Brain pericyte (primary cell): ENCODE measurements around the gene IL16.
"Not testable (repeated sequence)": the region's sequence is repeated elsewhere in the genome, so short reads cannot be mapped to it uniquely, and the experiment has no call there.

Experiments used
- DNase-seq: peaks from one replicate; pipeline ENCODE4 v3.0.0-alpha.2; 2012; ENCODE audit warnings: low read depth, low spot score

The IL16 gene

DNA sequence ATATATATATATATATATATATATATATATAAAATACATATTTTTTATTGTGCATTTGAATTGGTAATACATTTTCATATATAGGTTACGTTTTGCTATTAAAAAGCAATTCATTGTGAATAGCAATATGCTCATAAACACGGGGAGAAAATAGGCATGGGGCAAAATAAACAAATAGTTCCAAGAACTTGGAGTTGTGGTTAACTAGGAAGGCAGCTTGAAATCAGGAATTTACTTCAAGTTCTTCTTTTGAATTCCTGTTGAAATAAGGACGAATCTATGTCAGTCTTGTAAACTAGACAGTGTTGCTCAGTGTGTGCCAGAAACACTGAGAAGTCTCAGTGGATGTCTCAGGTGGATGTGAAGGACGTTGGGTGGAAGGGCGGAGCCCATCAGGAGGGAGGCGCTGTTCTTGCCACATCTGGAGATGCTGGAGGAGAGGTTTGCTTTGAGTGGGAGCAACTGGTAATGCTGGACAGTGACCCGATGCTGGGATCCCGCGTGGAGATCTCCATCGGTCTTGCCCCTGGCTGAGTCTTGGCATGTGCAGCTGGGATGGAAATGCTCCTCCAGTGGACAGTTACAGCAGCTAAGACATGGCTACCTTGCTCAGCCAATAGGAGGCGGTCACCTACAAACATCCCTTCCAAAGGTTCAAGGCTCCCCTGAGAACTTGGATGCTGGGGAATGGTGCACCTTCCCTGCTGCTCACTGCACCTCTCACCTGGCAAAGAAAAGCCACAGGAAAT lies 2.5 kb downstream of the IL16 start:
- DNase-seq = no peak

DNA sequence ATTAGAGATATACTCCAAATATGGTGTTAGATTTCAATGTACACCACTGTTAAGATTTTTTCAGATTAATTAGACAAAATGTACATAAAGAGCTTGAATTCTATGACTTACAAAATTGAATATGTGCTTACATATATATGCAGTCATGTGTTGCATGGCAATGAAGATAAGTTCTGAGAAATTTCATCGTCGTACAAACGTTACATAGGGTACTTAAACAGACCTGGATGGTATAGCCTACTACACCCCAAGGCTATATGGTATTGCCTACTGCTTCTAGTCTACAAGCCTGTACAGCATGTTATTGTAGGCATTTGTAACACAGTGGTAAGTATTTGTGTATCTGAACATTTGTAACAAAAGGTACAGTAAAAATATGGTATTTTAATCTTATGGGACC lies 9.3 kb downstream of the IL16 start:
- DNase-seq = no peak

DNA sequence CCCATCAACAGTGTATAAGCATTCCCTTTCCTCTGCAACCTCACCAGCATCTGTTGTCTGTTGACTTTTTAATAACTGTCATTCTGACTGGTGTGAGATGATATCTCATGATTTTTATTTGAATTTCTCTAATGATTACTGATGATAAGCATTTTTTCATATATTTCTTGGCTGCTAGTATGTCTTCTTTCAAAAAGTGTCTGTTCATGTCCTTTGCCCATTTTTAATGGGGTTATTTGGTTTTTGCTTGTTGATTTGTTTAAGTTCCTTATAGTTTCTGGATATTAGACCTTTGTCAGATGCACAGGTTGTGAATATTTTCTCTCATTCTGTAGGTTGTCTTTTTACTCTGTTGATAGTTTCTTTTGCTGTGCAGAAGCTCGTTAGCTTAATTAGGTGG lies 11.3 kb downstream of the IL16 start:
- not testable (repeated sequence) for DNase-seq

DNA sequence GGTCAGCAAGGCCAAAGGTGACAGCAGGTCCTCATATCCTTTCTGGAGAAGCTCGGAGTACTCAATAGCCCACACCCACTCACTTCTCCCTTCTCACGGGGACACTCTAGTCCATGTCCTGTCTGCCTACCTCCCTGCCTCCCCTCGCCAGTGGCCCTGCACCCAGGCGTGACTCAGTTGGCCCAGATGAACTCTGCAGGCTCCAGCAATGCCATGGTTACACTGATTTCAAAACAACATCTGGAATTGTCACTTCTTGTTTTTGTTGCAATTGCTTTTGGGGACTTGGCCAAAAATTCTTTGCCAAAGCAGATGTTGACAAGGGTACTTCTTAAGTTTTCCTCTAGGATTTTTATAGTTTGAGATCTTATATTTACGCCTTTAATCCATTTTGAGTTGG lies 13.0 kb downstream of the IL16 start:
- no peak for DNase-seq

DNA sequence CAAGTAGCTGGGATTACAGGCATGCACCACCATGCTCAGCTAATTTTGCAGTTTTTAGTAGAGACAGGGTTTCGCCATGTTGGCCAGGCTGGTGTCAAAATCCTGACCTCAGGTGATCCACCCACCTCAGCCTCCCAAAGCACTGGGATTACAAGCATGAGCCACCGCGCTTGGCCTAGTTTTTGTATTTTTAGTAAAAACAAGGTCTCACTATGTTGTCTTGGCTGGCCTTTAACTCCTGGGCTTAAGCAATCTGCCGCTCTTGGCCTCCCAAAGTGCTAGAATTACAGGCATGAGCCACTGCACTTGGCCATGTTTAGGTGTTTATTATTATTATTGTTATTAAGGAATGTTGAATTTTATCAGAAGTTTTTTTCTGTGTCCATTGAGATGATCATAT lies 14.7 kb downstream of the IL16 start:
- no peak for DNase-seq

DNA sequence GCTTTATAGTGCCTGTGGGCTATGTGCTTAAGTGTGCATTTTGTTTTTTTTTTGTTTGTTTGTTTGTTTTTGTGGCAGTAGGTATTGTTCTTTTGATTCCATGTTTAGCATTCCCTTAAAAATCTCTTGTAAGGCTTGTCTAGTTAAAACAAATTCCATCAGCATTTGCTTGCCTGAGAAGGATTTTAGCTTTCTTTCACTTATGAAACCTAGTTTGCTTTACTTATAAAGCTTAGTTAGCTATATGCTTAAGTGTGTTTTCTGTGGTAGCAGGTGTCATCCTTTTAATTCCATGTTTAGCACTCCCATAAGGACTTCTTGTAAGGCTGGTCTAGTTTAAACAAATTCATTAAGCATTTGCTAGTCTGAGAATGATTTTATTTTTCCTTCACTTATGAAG lies 17.3 kb downstream of the IL16 start:
- DNase-seq = no peak

DNA sequence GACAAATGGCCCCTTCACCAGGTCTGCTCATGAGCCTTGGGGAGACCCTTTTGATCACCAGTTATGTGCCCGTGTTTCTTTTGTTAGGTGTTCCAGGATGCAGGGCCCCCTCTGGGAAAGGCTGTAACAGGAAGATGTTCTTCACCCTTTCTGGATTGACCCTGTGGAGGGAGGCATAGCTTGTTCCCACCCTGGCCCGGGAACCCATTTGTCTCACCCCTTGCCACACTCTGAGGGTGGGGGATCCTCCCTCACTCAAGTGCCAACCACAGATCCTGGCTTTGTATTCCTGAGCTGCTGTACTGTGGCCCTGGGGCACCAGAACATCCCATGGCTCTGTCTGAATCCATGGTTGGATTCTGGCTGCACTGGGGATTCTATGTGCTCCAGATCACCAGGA lies 18.9 kb downstream of the IL16 start:
- DNase-seq = no peak

DNA sequence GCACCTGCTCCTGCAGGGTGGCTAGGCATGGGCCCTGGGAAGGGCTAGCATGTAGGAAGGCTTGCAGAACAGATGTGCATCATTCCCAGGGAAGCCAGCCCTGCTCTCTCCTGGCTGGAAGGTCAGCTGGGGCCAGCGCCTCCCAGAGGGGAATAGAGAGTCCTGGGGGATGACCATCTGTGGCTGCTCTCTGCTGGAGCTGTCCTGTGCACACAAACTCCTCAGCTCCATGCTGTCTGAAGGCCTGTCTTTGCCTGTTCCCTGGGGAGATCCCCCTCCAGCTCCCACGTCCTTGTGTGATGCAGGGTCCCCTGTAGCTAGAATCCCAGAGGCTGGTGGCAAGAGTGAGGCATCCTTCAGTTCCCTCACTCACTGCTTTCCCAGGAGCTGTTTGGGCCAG lies 19.3 kb downstream of the IL16 start:
- no peak for DNase-seq

DNA sequence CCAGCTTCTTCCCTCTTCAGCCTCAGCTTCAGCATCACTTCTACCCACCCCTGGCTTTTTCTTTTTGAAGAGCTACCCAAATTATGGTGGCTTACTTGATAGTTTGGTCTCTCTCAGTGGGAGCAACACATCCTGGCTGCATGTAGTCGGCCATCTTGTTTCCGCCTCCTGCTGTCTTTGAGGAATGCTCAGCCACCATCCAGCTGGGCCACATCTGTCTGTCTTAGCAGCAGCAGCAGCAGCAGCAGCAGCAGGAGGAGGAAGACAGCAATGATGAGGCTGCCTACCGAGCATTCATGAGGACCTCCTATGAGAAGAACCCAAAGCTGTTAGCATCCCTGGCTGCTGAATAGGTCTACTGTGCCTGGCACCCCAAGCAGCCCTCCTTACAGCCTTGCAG lies 19.7 kb downstream of the IL16 start:
- no peak for DNase-seq

DNA sequence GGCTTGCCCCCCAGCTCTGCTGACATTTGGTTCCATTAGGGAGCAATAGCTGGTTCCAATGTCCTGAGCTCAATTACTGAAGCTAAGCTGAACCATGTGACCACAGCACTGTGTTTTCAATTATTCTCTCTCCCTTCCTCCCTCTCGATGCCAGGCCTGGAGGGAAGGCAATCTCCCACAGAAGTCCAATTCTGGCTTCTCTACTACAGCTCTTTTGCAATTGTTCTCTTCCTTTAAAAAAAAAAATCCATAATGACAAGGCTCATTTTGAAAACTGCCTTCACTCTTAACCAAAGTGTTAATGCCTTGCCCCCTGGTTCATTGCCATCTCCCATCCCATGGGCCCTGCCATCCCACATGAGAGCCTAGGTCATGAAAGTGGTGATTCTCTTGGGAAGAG lies 24.8 kb downstream of the IL16 start:
- no peak for DNase-seq

DNA sequence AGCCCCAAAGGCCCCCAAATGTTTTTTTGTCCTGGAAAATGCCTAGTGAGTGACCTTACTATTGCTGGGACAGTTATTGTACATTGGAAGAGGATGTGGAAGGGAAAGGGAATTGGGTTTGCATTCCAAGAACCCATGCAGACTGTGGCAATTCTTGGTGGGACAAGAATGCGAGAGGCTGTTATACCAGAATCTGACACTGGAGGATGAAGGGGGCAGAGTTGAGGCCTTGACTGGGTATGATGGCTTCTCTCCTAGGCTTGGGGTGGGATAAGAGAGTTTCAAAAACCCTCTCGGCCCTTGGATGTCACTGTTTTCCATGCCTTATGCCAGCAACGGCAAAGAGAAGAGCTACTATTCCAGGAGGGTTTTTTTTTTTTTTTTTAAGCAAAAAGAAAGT lies 25.3 kb downstream of the IL16 start:
- DNase-seq = no peak

DNA sequence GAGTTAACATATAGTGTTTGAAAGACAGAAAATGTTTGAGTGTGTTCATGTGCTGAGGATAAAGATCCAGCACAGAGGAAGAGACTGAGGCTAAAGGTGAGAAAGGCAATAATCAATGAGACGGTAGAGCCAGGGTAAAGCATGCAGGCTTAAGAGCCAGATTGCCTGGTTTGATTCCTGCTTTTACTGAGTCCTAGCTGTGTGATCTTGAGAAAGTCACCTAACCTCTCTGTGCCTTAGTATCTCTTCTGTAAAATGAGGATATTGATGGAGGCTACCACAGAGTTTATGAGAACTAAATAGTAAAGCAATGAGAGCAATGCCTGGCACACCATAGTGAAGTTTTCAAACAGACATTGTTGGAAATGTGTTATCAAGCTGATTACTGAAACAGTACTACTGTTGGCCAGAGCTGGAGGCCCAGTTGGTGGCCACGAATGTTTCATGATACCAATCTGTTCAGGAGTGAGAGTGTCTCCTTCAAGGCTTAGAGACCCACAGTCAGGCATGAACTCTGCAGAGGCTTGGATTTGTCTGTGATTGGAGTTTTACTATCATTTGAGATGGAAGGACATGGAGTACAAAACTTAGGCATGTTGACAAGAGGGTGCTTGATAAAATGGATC lies 26.8 kb downstream of the IL16 start:
- DNase-seq = no peak

DNA sequence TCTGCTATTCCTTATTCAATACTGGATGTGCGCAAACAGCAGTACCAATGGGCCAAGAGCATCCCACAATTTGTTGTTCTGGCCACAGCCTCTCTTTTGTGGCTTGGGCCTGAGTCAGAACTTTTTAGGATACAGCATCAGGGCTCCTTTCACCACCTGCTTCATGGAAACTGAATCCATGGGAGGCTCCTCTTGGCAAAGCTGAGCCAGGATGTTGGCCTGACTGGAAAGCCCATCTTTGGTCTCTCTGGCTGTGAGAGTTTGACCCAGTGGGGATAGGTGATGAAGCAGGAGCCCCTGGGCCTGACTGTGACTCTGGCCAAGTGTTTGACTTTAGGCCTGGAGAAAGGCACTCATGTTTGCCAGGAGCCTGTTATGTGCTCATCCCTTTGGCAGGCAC lies 27.6 kb downstream of the IL16 start:
- no peak for DNase-seq

DNA sequence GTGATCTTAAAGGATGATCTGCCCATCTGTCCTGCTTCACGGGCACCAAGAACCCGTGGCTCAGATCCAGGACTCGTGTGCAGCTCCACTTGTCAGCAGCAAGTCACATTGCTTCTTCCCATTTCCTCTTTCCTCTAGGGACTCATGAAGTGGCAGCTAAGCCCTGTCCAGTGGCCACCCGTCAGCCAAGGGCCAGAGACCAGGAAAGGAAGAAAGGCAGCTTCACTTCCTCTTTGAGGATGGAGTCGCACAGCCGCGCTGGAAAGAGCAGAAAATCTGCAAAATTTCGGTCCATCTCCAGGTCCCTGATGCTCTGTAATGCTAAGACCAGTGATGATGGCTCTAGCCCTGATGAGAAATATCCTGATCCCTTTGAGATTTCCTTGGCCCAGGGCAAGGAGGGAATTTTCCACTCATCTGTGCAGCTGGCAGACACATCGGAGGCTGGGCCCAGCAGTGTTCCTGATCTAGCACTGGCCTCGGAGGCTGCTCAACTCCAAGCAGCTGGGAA lies 28.5 kb downstream of the IL16 start:
- DNase-seq = no peak

DNA sequence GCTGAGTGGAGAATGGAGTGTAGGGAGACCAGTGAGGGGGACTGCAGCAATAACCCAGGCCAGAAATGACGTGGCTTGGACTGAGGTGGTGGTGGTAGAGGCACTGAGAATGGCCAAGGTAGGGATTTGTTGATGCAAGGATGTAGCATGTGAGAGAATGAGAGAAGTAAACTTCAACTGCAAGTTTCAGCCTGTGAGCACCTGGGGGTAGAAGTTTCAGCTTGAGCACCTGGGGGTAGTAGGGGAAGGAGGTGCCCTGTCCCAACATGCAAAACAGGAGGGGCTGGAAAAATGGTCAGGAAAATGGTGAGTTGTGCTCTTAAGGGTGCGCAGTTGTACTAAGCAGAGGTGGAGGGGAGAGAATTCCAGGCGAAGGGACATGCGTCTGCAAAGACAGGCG lies 31.0 kb downstream of the IL16 start:
- no peak for DNase-seq

DNA sequence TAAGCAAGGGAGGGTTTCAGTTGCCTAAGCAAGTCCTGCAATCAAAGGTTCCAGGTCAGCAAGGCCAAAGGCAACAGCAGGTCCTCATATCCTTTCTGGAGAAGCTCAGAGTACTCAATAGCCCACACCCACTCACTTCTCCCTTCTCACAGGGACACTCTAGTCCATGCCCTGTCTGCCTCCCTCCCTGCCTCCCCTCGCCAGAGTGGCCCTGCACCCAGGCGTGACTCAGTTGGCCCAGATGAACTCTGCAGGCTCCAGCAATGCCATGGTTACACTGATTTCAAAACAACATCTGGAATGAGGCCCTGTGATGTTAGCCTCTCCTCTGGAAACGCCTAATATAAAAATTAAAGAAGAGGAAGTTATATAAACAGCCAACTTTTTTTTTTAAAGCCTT lies 32.9 kb downstream of the IL16 start:
- no peak for DNase-seq

DNA sequence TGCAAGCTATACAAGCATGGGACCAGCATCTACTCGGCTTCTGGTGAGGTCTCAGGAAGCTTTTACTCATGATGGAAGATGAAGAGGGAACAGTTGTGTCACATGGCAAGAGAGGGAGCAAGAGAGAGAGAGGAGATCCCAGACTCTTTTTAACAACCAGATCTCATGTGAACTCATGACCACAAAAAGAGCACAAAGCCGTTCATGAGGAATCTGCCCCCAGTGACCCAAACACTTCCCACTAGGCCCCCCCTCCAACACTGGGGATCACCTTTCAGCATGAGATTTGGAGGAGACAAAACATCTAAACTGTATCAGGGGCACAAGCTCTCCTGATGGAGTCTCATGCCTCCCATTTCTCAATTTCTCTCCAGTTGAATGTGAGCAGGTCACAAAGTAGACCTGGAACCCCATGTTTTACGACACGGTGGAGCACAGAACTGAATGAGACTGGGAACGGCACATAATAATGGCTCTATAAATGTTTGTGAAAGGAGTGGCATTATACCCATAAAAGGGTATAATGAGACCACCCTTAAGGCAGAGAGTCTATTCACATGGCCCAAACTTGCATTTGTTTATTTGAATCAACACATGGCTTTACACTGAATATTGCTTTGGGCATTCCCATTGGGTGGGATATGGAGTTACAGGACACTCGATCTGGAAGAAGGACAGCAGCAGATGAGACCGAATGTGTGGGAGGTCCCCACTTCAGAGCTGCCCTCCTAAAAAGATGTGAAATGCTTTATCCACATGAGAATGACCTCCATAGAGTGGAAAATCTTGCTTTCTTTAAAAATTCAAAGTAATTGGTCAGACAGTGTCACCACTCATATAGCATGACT lies 38.8 kb downstream of the IL16 start:
- DNase-seq = no peak

DNA sequence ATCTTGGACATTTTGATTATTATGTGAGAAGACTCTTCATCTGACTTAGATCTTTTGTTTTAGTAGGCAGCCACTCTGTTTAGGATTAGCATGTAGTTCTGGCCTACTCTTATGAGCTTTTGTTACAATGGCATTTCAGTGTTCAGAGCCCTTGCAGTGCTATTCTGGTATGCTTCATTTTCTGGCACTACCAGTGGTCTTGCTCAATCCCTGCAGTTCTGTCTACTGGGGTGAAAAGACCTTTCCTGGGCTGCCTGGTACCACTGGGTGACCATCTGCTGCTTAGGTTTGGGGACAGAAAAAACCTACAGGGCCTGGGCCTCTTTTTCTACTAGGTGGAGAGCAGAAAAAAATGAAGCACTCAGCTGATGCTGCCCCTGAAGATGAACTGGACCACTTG lies 42.5 kb downstream of the IL16 start:
- no peak for DNase-seq

DNA sequence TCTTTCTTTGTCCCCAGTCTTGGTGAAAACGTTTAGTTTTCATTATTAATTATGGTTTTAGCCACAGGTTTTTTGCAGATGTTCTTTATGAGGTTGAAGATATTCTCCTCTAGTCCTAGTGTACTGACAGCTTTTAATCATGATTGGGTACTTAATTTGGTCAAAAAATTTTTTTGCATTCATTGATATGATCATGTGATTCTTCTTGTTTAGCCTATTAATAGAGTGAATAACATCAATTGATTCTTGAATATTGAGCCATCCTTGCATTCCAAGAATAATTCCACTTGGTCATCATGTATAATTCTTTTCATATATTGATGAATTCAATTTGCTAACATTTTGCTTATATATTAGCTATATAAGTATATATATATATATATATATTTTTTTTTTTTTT lies 46.1 kb downstream of the IL16 start:
- DNase-seq = no peak

DNA sequence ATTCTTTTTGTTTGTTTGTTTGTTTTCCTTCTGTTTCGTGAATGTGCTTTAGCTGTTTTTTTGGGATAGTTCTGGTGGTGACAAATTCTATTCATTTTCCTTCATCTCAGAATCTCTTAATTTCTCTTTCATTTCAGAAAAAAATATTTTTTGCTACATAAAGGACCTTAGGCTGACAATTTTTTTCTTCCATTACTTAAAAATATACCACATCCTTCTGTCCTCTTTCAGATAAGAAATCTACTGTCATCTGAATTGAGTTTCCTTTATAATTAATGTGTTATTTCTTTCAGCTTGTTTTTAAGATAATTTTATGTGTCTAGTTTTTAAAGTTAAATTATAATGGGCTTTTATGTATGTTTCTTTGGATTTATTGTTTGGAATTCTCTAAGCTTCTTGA lies 47.6 kb downstream of the IL16 start:
- no peak for DNase-seq

DNA sequence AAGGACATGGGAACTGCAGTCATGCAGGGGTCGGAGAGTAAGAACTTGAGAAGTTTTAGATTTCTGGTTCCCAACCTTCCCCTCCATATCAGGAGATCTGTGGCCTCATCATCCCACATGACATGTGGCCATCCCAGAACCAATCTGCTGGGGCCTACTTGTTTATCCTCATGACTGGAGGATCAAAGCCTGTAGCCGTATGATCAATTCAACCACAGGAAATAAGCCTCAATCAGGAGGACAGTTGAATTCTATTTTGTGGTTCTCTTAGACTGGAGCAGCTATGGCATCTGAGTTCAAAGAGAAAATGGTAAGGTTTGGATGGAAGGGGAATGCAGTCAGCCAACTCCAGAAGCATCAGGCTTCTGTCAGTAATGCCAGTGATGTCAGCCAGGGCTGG lies 57.2 kb downstream of the IL16 start:
- DNase-seq = no peak

DNA sequence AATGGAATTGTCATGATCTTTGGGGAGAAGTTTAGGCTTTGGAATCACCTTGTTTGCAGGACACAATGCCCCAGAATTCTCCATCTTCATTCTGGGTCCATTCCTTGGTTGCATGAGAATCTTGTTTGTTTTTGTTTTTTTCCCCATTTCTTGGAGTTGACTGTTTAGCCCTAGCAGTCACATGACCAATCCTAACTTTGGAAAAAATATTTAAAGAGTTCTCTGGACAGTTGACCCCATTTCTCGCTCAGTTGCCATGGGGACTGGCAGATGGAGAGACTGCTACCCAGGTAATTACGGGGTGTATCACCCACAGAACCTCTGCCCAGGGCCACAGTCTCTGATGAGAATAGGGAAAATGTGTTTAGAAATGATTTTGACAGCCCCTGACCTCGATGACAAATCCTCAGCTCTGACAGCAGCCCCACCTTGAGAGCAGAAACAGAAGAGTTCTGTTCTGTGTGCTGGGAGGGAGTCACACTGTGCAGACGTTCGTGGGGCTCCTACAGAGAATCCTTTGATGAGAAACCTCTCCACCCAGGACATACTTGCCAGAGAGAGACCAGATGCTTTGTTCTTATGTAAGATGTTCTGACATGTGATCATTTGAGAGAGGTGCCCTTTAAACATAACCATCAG lies 57.7 kb downstream of the IL16 start:
- DNase-seq = no peak
